HCT116 (cell line): ENCODE results near the gene MX2. TPM values are rescaled to one million over a fixed set of nuclear protein-coding genes. Genes with fewer than 3 reads are reported as not detected.

Experiments used
- ATAC-seq: fragments of 200-7000 bp; cut with Tn5 transposase; 2 replicates; pipeline ENCODE4 v1.9.1; 2020; ENCODE audit warnings: mild to moderate bottlenecking, moderate library complexity
- BruUV-seq: library from RNA; stranded (reverse); fragments of 400-500 nt; replicated peaks from 2 replicates; lab custom pipeline; 2021; lab: Mats Ljungman, UMichigan
- CTCF ChIA-PET: fragments of 300-600 bp; sonication (Branson Sonifier 250); formaldehyde crosslinking; loops from one replicate; lab custom pipeline; 2021; ENCODE audit warnings: antibody characterized with exemption; lab: Charles Lee
- POLR2A ChIA-PET: fragments of 300-600, 350-600 bp; sonication (Branson Sonifier 250); formaldehyde crosslinking; loops from one replicate; lab custom pipeline; 2021; ENCODE audit warnings: antibody characterized with exemption; lab: Charles Lee
- RAD21 ChIA-PET, 2 experiments: fragments of 300-600 bp; sonication (Branson Sonifier 250); formaldehyde crosslinking; loops; one replicate each; lab custom pipeline; 2023; ENCODE audit warnings: low total read pairs in 2 of 2; ENCODE audit not compliant: uncharacterized antibody in 2 of 2, unreplicated experiment in 2 of 2, low non-redundant PET in 1 of 2; lab: Charles Lee
- DNase-seq: peaks from one replicate; pipeline ENCODE4 v3.0.0-alpha.2; 2010; ENCODE audit warnings: low read depth, low spot score
- H2AFZ ChIP-seq: fragments of 200-600 bp; shearing (Covaris generic), sonication (generic); 2 replicates; pipeline ENCODE4 v1.6.1; 2017; ENCODE audit warnings: low read depth, mixed run types, mixed read lengths, antibody characterized with exemption, low read length; ENCODE audit not compliant: poor library complexity, severe bottlenecking
- H3K27ac ChIP-seq: 2 replicates; pipeline ENCODE4 v1.5.1; 2012; ENCODE audit warnings: low read depth, low read length
- H3K27me3 ChIP-seq: fragments of 200-600 bp; sonication (generic); 2 replicates; pipeline ENCODE4 v1.6.1; 2016; ENCODE audit warnings: mixed run types, low read length, mixed read lengths; ENCODE audit not compliant: insufficient read depth
- H3K36me3 ChIP-seq, 2 experiments: fragments of 200-500 bp in 1 of 2; fragments of 200-600 bp in 1 of 2; sonication (Bioruptor generic) in 1 of 2; sonication (generic) in 1 of 2; 2 replicates each; pipeline versions ENCODE4 v1.5.1 to v1.6.1; 2014 to 2016; ENCODE audit warnings: low read length in 2 of 2, inconsistent platforms in 1 of 2, mixed read lengths in 1 of 2, mixed run types in 1 of 2; ENCODE audit not compliant: insufficient read depth in 2 of 2, control insufficient read depth in 1 of 2
- H3K4me1 ChIP-seq, 2 experiments: fragments of 200-600 bp in 1 of 2; sonication (generic) in 1 of 2; 2 replicates each; pipeline versions ENCODE4 v1.5.1 to v1.6.1; 2012 to 2017; ENCODE audit warnings: low read length in 2 of 2, inconsistent platforms in 1 of 2, mild to moderate bottlenecking in 1 of 2, mixed read lengths in 1 of 2, mixed run types in 1 of 2, moderate library complexity in 1 of 2; ENCODE audit not compliant: insufficient read depth in 2 of 2, control insufficient read depth in 1 of 2
- H3K4me2 ChIP-seq: fragments of 200-600 bp; sonication (generic); 2 replicates; pipeline ENCODE4 v1.6.1; 2017; ENCODE audit warnings: mixed run types, low read length, mixed read lengths
- H3K4me3 ChIP-seq, 2 experiments: fragments of 200-600 bp in 1 of 2; sonication (generic) in 1 of 2; replicated peaks in 1 of 2; 2 replicates each; pipeline ENCODE4 v1.5.1; 2011 to 2016; ENCODE audit warnings: low read length in 2 of 2, control low read depth in 1 of 2, low read depth in 1 of 2, mild to moderate bottlenecking in 1 of 2, mixed read lengths in 1 of 2, mixed run types in 1 of 2
- H3K79me2 ChIP-seq: fragments of 200-600 bp; sonication (generic); 2 replicates; pipeline ENCODE4 v1.6.1; 2017; ENCODE audit warnings: mild to moderate bottlenecking, mixed run types, low read length, moderate library complexity, mixed read lengths; ENCODE audit not compliant: insufficient read depth
- H3K9ac ChIP-seq: fragments of 200-600 bp; sonication (generic); 2 replicates; pipeline ENCODE4 v1.6.1; 2016; ENCODE audit warnings: low read length, mixed read lengths
- H3K9me2 ChIP-seq: fragments of 200-600 bp; sonication (generic), shearing (Covaris generic); 2 replicates; pipeline ENCODE4 v1.6.1; 2017; ENCODE audit warnings: mixed run types, mild to moderate bottlenecking, moderate library complexity; ENCODE audit not compliant: insufficient read depth
- H3K9me3 ChIP-seq, 2 experiments: fragments of 200-500 bp in 1 of 2; fragments of 200-600 bp in 1 of 2; sonication (Bioruptor generic) in 1 of 2; sonication (generic) in 1 of 2; 2 replicates each; pipeline ENCODE4 v1.6.1; 2014 to 2017; ENCODE audit warnings: low read length in 2 of 2, mixed read lengths in 2 of 2, inconsistent platforms in 1 of 2, low read depth in 1 of 2, mild to moderate bottlenecking in 1 of 2, mixed run types in 1 of 2, moderate library complexity in 1 of 2; ENCODE audit not compliant: control insufficient read depth in 1 of 2, insufficient read depth in 1 of 2
- H4K20me1 ChIP-seq: fragments of 200-600 bp; sonication (generic), shearing (Covaris generic); 2 replicates; pipeline ENCODE4 v1.6.1; 2017; ENCODE audit warnings: mixed run types, mild to moderate bottlenecking, moderate library complexity; ENCODE audit not compliant: insufficient read depth
- ATF3 ChIP-seq: IDR thresholded peaks from 2 replicates; pipeline ENCODE4 v1.6.1; 2012
- CBX3 ChIP-seq: IDR thresholded peaks from 2 replicates; pipeline ENCODE4 v1.6.1; 2012; ENCODE audit warnings: low read depth
- CEBPB ChIP-seq: IDR thresholded peaks from 2 replicates; pipeline ENCODE4 v1.6.1; 2012; ENCODE audit warnings: low read depth
- EGR1 ChIP-seq: IDR thresholded peaks from 2 replicates; pipeline ENCODE4 v1.6.1; 2012; ENCODE audit warnings: low read depth
- ELF1 ChIP-seq: IDR thresholded peaks from 2 replicates; pipeline ENCODE4 v1.6.1; 2012; ENCODE audit warnings: low read depth, borderline replicate concordance
- EZH2phosphoT487 ChIP-seq: fragments of 200-600 bp; IDR thresholded peaks from 2 replicates; pipeline ENCODE4 v1.6.1; 2018; ENCODE audit warnings: antibody characterized with exemption, borderline replicate concordance
- JUND ChIP-seq: IDR thresholded peaks from 2 replicates; pipeline ENCODE4 v1.6.1; 2012
- RAD21 ChIP-seq: IDR thresholded peaks from 2 replicates; pipeline ENCODE4 v1.6.1; 2012; ENCODE audit warnings: low read depth, mild to moderate bottlenecking
- REST ChIP-seq: IDR thresholded peaks from 2 replicates; pipeline ENCODE4 v1.6.1; 2012; ENCODE audit warnings: low read depth
- SIN3A ChIP-seq: IDR thresholded peaks from 2 replicates; pipeline ENCODE4 v1.6.1; 2012; ENCODE audit warnings: low read depth
- SRF ChIP-seq: IDR thresholded peaks from 2 replicates; pipeline ENCODE4 v1.6.1; 2012; ENCODE audit warnings: low read depth
- TCF7L2 ChIP-seq: IDR thresholded peaks from 2 replicates; pipeline ENCODE4 v1.7.0; 2011; ENCODE audit warnings: borderline replicate concordance, inconsistent platforms; ENCODE audit not compliant: insufficient read depth, insufficient read length; ENCODE audit errors: extremely low read depth
- YY1 ChIP-seq: IDR thresholded peaks from 2 replicates; pipeline ENCODE4 v1.6.1; 2011; ENCODE audit warnings: low read length, low read depth, moderate library complexity, mild to moderate bottlenecking; ENCODE audit not compliant: insufficient replicate concordance; ENCODE audit errors: extremely low read depth
- ZFX ChIP-seq: fragments of 450-650 bp; IDR thresholded peaks from 2 replicates; pipeline ENCODE4 v1.6.1; 2017
- ZNF274 ChIP-seq: fragments of 200-500 bp; sonication (Bioruptor generic); IDR thresholded peaks from 2 replicates; pipeline ENCODE4 v1.6.1; 2014; ENCODE audit warnings: mild to moderate bottlenecking, low read depth, low read length, inconsistent platforms
- intact Hi-C: fragments of 100-400 bp; cut with micrococcal nuclease; formaldehyde crosslinking; loops from 2 replicates; pipeline ENCODE4 v1.10.0; 2022
- total RNA-seq: library from RNA; stranded (reverse); gene quantifications from one replicate; pipeline ENCODE4 v1.2.1, GENCODE V29; 2021; ENCODE audit not compliant: unreplicated experiment
- TF ChIP-seq, protein P1 (sequence below), 3 experiments: fragments of 200-600 bp in 1 of 3; sonication (generic) in 1 of 3; IDR thresholded peaks in 2 of 3; conservative IDR thresholded peaks in 1 of 3; 2 replicates each; pipeline ENCODE4 v1.5.1; 2012 to 2017; ENCODE audit warnings: low read depth in 2 of 3, low read length in 2 of 3, antibody characterized with exemption in 1 of 3, borderline replicate concordance in 1 of 3, control low read depth in 1 of 3, mild to moderate bottlenecking in 1 of 3, mixed read lengths in 1 of 3, mixed run types in 1 of 3, moderate library complexity in 1 of 3; ENCODE audit not compliant: insufficient read depth in 1 of 3

Gene MX2
- total RNA-seq, 1 experiment from 2014 or later, result 0.22 TPM

- no peaks in the 10 kb centered on the region for H3K36me3 ChIP-seq
- no peak overlapping the region for H3K27ac ChIP-seq
- BruUV-seq, result no TSS peak
- no peak overlapping the region for H3K4me3 ChIP-seq
- no peaks in the 10 kb centered on the region for H4K20me1 ChIP-seq
- no peak overlapping the region for H3K4me2 ChIP-seq
- ChIA-PET CTCF (no interaction called here), RAD21 (no interaction called here), POLR2A (no interaction called here)
- intact Hi-C loops, result no loop called here
- H3K9me2 ChIP-seq, result no peaks in the 10 kb centered on the region
- ATAC-seq (no peak), DNase-seq (no peak)
- H3K9me3 ChIP-seq, result no peaks in the 10 kb centered on the region
- no peak overlapping the region for H2AFZ ChIP-seq
- no peaks in the 10 kb centered on the region for H3K79me2 ChIP-seq
- no peaks in the 10 kb centered on the region for H3K27me3 ChIP-seq
- no peak overlapping the region for H3K9ac ChIP-seq
- no peak for TF ChIP-seq CEBPB
- TF ChIP-seq ZNF274, result no peak
- no peak for TF ChIP-seq CBX3
- TF ChIP-seq SRF, result no peak
- TF ChIP-seq ELF1, result no peak
- TF ChIP-seq RAD21, result no peak
- no peak for TF ChIP-seq ZFX
- TF ChIP-seq TCF7L2, result no peak
- H3K4me1 ChIP-seq, result no peaks in the 10 kb centered on the region
Observed at GRCh38 chr21:41442481-41443186, 80.8 kb downstream of the MX2 start.

DNA sequence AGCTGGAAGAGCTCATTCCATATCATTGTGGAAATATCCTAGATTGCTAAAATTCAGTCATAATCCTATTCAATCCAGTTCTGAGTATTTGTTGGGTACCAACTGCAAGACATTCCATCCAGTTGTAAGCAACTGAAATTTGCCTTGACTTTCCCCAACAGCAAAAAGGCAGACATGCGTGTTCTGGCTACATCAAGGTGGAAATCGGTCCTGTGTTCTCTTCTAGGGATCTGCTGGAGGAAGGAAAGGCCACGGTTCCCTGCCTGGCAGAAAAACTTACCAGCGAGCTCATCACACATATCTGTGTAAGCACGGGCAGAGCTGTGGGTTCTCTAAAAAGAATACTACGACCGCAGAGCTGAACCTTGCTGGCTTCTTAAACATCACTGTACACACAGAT lies 81.7 kb downstream of the MX2 start:
- no TSS peak for BruUV-seq
- no peak overlapping the region for H3K9ac ChIP-seq
- no peaks in the 10 kb centered on the region for H3K27me3 ChIP-seq
- H3K36me3 ChIP-seq, result no peaks in the 10 kb centered on the region
- no peaks in the 10 kb centered on the region for H3K9me3 ChIP-seq
- DNase-seq, result no peak
- H4K20me1 ChIP-seq, result no peaks in the 10 kb centered on the region
- intact Hi-C loops, result no loop called here
- no peak overlapping the region for H3K4me2 ChIP-seq
- H3K79me2 ChIP-seq, result no peaks in the 10 kb centered on the region
- H2AFZ ChIP-seq, result no peak overlapping the region
- CTCF ChIA-PET, result no interaction called here
- RAD21 ChIA-PET, result no interaction called here
- no peak for ATAC-seq
- H3K4me1 ChIP-seq, result no peaks in the 10 kb centered on the region
- POLR2A ChIA-PET, result no interaction called here
- H3K4me3 ChIP-seq, result no peak overlapping the region
- H3K27ac ChIP-seq, result no peak overlapping the region
- H3K9me2 ChIP-seq, result no peaks in the 10 kb centered on the region
- no peak for TF ChIP-seq ATF3
- no peak for TF ChIP-seq SIN3A
- no peak for TF ChIP-seq JUND
- TF ChIP-seq EGR1, result no peak
- no peak for TF ChIP-seq YY1
- no peak for TF ChIP-seq TCF7L2
- TF ChIP-seq REST, result no peak
- TF ChIP-seq EZH2phosphoT487, result no peak
- TF ChIP-seq, protein P1, sequence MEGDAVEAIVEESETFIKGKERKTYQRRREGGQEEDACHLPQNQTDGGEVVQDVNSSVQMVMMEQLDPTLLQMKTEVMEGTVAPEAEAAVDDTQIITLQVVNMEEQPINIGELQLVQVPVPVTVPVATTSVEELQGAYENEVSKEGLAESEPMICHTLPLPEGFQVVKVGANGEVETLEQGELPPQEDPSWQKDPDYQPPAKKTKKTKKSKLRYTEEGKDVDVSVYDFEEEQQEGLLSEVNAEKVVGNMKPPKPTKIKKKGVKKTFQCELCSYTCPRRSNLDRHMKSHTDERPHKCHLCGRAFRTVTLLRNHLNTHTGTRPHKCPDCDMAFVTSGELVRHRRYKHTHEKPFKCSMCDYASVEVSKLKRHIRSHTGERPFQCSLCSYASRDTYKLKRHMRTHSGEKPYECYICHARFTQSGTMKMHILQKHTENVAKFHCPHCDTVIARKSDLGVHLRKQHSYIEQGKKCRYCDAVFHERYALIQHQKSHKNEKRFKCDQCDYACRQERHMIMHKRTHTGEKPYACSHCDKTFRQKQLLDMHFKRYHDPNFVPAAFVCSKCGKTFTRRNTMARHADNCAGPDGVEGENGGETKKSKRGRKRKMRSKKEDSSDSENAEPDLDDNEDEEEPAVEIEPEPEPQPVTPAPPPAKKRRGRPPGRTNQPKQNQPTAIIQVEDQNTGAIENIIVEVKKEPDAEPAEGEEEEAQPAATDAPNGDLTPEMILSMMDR (IDR thresholded peaks at IDR 0.05 in 2 of 3, conservative IDR thresholded peaks at IDR 0.05 in 1 of 3; ENCODE audit: borderline replicate concordance in 1 of 3, insufficient read depth in 1 of 3, low read depth in 2 of 3, low read length in 2 of 3), result no peak
